Large intestine (tissue), 12 donors: ENCODE data around the gene EGLN1. TPM values are rescaled to one million over a fixed set of nuclear protein-coding genes. Genes with fewer than 3 reads are reported as not detected.
"Not testable (repeated sequence)": the region's sequence is repeated elsewhere in the genome, so short reads cannot be mapped to it uniquely, and the experiment has no call there.

Experiments used
- DNase-seq, 2 donors: peaks; one replicate each; pipeline versions ENCODE4 v3.0.0 to v3.0.0-alpha.2; 2013
- H3K27ac ChIP-seq: one replicate; pipeline ENCODE4 v1.5.1; 2013; ENCODE audit warnings: low read length
- H3K27me3 ChIP-seq: 2 replicates; pipeline ENCODE4 v1.6.1; 2013; ENCODE audit warnings: low read length; ENCODE audit not compliant: control insufficient read depth, insufficient read depth
- H3K36me3 ChIP-seq: 2 replicates; pipeline ENCODE4 v1.6.1; 2013; ENCODE audit warnings: low read length; ENCODE audit not compliant: control insufficient read depth, insufficient read depth
- H3K4me1 ChIP-seq: one replicate; pipeline ENCODE4 v1.6.1; 2013; ENCODE audit warnings: low read length; ENCODE audit not compliant: control insufficient read depth, insufficient read depth
- H3K4me3 ChIP-seq: one replicate; pipeline ENCODE4 v1.5.1; 2013; ENCODE audit warnings: low read length
- H3K9me3 ChIP-seq: one replicate; pipeline ENCODE4 v1.6.1; 2013; ENCODE audit warnings: mild to moderate bottlenecking, low read depth, low read length, moderate library complexity; ENCODE audit not compliant: control insufficient read depth
- WGBS: methylation state at CpG from one replicate; pipeline ENCODE4 v1.1.5; 2013; ENCODE audit warnings: low lambda C conversion rate; ENCODE audit not compliant: insufficient coverage; 5-methylcytosine and 5-hydroxymethylcytosine counted together
- long read RNA-seq, 11 donors: transcript quantifications; one replicate each; lab custom pipeline, GENCODE V29; 2026
- polyA plus RNA-seq: library from polyadenylated mRNA; unstranded; fragments of 120-200 nt; gene quantifications from one replicate; pipeline ENCODE4 v1.2.1, GENCODE V29; 2013

EGLN1 gene
- 30.4 TPM for polyA plus RNA-seq
- long read RNA-seq, donor 1, full-length matches to known transcripts, result 3 of 3 reads
- long read RNA-seq, donor 1, partial matches to known transcripts, result 0 of 3 reads
- long read RNA-seq, donor 1, other reads (novel, unspliced or antisense), result 0 of 3 reads
- long read RNA-seq, donor 2, full-length matches to known transcripts, result 14 of 36 reads
- long read RNA-seq, donor 2, partial matches to known transcripts, result 22 of 36 reads
- long read RNA-seq, donor 2, other reads (novel, unspliced or antisense), result 0 of 36 reads
- long read RNA-seq, donor 3, result 0 reads
- long read RNA-seq, donor 4, full-length matches to known transcripts, result 4 of 4 reads
- long read RNA-seq, donor 4, partial matches to known transcripts, result 0 of 4 reads
- long read RNA-seq, donor 4, other reads (novel, unspliced or antisense), result 0 of 4 reads
- long read RNA-seq, donor 5, full-length matches to known transcripts, result 4 of 4 reads
- long read RNA-seq, donor 5, partial matches to known transcripts, result 0 of 4 reads
- long read RNA-seq, donor 5, other reads (novel, unspliced or antisense), result 0 of 4 reads
- long read RNA-seq, donor 6, full-length matches to known transcripts, result 21 of 29 reads
- long read RNA-seq, donor 6, partial matches to known transcripts, result 0 of 29 reads
- long read RNA-seq, donor 6, other reads (novel, unspliced or antisense), result 8 of 29 reads
- long read RNA-seq, donor 7, full-length matches to known transcripts, result 13 of 13 reads
- long read RNA-seq, donor 7, partial matches to known transcripts, result 0 of 13 reads
- long read RNA-seq, donor 7, other reads (novel, unspliced or antisense), result 0 of 13 reads
- long read RNA-seq, donor 8, full-length matches to known transcripts, result 18 of 18 reads
- long read RNA-seq, donor 8, partial matches to known transcripts, result 0 of 18 reads
- long read RNA-seq, donor 8, other reads (novel, unspliced or antisense), result 0 of 18 reads
- long read RNA-seq, donor 9, full-length matches to known transcripts, result 8 of 8 reads
- long read RNA-seq, donor 9, partial matches to known transcripts, result 0 of 8 reads
- long read RNA-seq, donor 9, other reads (novel, unspliced or antisense), result 0 of 8 reads
- long read RNA-seq, donor 10, full-length matches to known transcripts, result 18 of 41 reads
- long read RNA-seq, donor 10, partial matches to known transcripts, result 23 of 41 reads
- long read RNA-seq, donor 10, other reads (novel, unspliced or antisense), result 0 of 41 reads
- long read RNA-seq, donor 11, full-length matches to known transcripts, result 10 of 10 reads
- long read RNA-seq, donor 11, partial matches to known transcripts, result 0 of 10 reads
- long read RNA-seq, donor 11, other reads (novel, unspliced or antisense), result 0 of 10 reads

GRCh38 chr1:231421971-231422797 is at the start of gene EGLN1:
Gene EGLN1, minus strand, starts transcription at chr1:231422287. Its CDS starts 399 bp downstream, at chr1:231421888.
- WGBS, result 0% methylated on average over 1 of the region's 104 CpGs
- Histone ChIP-seq H3K27ac (peak within 1 kb of the TSS; percentile 96), H3K9me3 (no peaks in the 10 kb centered on the region), H3K4me1 (peaks cover 5% of the 10 kb centered on the region), H3K4me3 (peak within 1 kb of the TSS; percentile 91), H3K36me3 (no peaks in the 10 kb centered on the region), H3K27me3 (no peaks in the 10 kb centered on the region)
- peak; percentile 84 to 94 for DNase-seq

GRCh38 chr1:231471500-231471899 is 49.4 kb upstream of the EGLN1 start:
- H3K9me3 ChIP-seq, H3K36me3 ChIP-seq, H3K27me3 ChIP-seq, DNase-seq, H3K4me1 ChIP-seq, H3K27ac ChIP-seq, H3K4me3 ChIP-seq: not testable (repeated sequence)
- no CpG with 5 or more reads among the region's 5 CpGs for WGBS

- not testable (repeated sequence) for H3K27ac ChIP-seq, H3K9me3 ChIP-seq, DNase-seq, H3K27me3 ChIP-seq, H3K4me3 ChIP-seq, H3K4me1 ChIP-seq, H3K36me3 ChIP-seq
- 100% methylated on average over 1 of the region's 3 CpGs for WGBS
Measured at GRCh38 chr1:231471027-231471426, 48.9 kb upstream of the EGLN1 start.

GRCh38 chr1:231467986-231468385 is 45.9 kb upstream of the EGLN1 start:
- DNase-seq, result no peak
- H3K27me3 ChIP-seq, result peaks cover 5% of the 10 kb centered on the region
- no peak overlapping the region for H3K4me3 ChIP-seq
- H3K36me3 ChIP-seq, result no peaks in the 10 kb centered on the region
- 40% methylated on average over 1 of the region's 1 CpG for WGBS
- H3K4me1 ChIP-seq, result no peaks in the 10 kb centered on the region
- no peaks in the 10 kb centered on the region for H3K9me3 ChIP-seq
- no peak overlapping the region for H3K27ac ChIP-seq

GRCh38 chr1:231465051-231465450 is 43.0 kb upstream of the EGLN1 start:
- no peaks in the 10 kb centered on the region for H3K36me3 ChIP-seq
- H3K4me3 ChIP-seq, result no peak overlapping the region
- no peak overlapping the region for H3K27ac ChIP-seq
- no peaks in the 10 kb centered on the region for H3K4me1 ChIP-seq
- no peak for DNase-seq
- H3K9me3 ChIP-seq, result no peaks in the 10 kb centered on the region
- H3K27me3 ChIP-seq, result peaks cover 5% of the 10 kb centered on the region
- WGBS, result 100% methylated on average over 1 of the region's 1 CpG

GRCh38 chr1:231463541-231463940 is 41.5 kb upstream of the EGLN1 start:
- Histone ChIP-seq H3K4me1 (no peaks in the 10 kb centered on the region), H3K27ac (no peak overlapping the region), H3K4me3 (no peak overlapping the region), H3K27me3 (peaks cover 5% of the 10 kb centered on the region), H3K36me3 (no peaks in the 10 kb centered on the region), H3K9me3 (no peaks in the 10 kb centered on the region)
- 86% methylated on average over 1 of the region's 6 CpGs for WGBS
- no peak for DNase-seq

GRCh38 chr1:231460614-231461013 is 38.5 kb upstream of the EGLN1 start:
- no peak for DNase-seq
- WGBS, result no CpG with 5 or more reads among the region's 2 CpGs
- Histone ChIP-seq H3K36me3 (no peaks in the 10 kb centered on the region), H3K4me3 (no peak overlapping the region), H3K27me3 (no peaks in the 10 kb centered on the region), H3K4me1 (no peaks in the 10 kb centered on the region), H3K27ac (no peak overlapping the region), H3K9me3 (no peaks in the 10 kb centered on the region)

GRCh38 chr1:231459438-231459837 is 37.4 kb upstream of the EGLN1 start:
- DNase-seq, H3K9me3 ChIP-seq, H3K27ac ChIP-seq, H3K4me1 ChIP-seq, H3K4me3 ChIP-seq, H3K27me3 ChIP-seq, H3K36me3 ChIP-seq: not testable (repeated sequence)
- WGBS, result 100% methylated on average over 1 of the region's 1 CpG

- H3K4me3 ChIP-seq, DNase-seq, H3K27me3 ChIP-seq, H3K4me1 ChIP-seq, H3K9me3 ChIP-seq, H3K36me3 ChIP-seq, H3K27ac ChIP-seq: not testable (repeated sequence)
Measured at GRCh38 chr1:231457956-231458355, 35.9 kb upstream of the EGLN1 start.
